Measurements from ENCODE around the gene RNF213. TPM values are rescaled to one million over a fixed set of nuclear protein-coding genes. Genes with fewer than 3 reads are reported as not detected.

The RNF213 gene
- total and polyA plus RNA-seq, 2 of the 8 experiments (the other 6 are each of a cell fraction or from before 2014, with no cell fraction given), result 33.8 to 62.8 TPM

DNA sequence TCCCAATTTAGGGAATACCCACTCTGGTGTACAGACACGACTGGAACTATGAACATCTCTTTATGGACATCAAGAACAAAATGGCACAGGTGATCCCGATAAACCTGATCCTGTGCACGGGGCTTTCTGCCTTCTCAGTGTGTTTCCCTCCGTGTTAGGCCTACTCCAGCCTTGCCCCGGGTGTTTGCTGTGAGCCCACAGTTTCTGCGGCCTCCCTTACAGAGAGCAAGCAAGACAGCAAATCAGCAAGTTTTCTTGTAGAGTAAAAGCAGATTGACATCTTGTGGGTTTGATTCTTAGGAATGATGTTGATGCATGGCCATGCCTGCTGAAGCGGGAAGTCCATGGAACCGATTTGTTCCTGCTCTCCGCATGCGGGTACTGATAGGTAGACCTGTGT is 127.9 kb downstream of the RNF213 start:
- H3K27ac ChIP-seq (ENCODE audit: low read depth, low read length), result no peak overlapping the region
- H3K18ac ChIP-seq (ENCODE audit: extremely low read depth, low read length), result no peak overlapping the region
- FAIRE-seq (no peak), DNase-seq (ENCODE audit: low read depth in 1 of 2, low spot score in 2 of 2) (no peak)
- no peak overlapping the region for H2BK15ac ChIP-seq (ENCODE audit: low read length)
- no peaks in the 10 kb centered on the region; the same call in none of the 2 replicates for H3K79me1 ChIP-seq (ENCODE audit: low read depth, low read length)
- no peak overlapping the region for H3K9ac ChIP-seq (replicated peaks in 1 of 4; ENCODE audit: extremely low read depth in 1 of 4, low read depth in 3 of 4, low read length in 3 of 4)
- no peak overlapping the region for H2BK20ac ChIP-seq (ENCODE audit: low read length)
- H3K56ac ChIP-seq (replicated peaks; ENCODE audit: insufficient read length, low read depth, low read length), result no peak overlapping the region
- peaks cover 2% of the 10 kb centered on the region in 2 experiments for H4K20me1 ChIP-seq (replicated peaks in 1 of 2; ENCODE audit: control insufficient read depth in 1 of 2, insufficient read depth in 2 of 2, low read length in 2 of 2)
- H4K91ac ChIP-seq (replicated peaks; ENCODE audit: insufficient read length, low read length), result no peak overlapping the region
- no peak overlapping the region for H3K4ac ChIP-seq (replicated peaks; ENCODE audit: insufficient read length, low read depth, low read length)
- no peaks in the 10 kb centered on the region for H3K4me1 ChIP-seq (replicated peaks in 1 of 4; ENCODE audit: control insufficient read depth in 3 of 4, insufficient read depth in 4 of 4, low read length in 3 of 4)
- H3K23me2 ChIP-seq (ENCODE audit: low read depth, low read length), result no peaks in the 10 kb centered on the region
- H3K36me3 ChIP-seq (ENCODE audit: control insufficient read depth in 2 of 4, insufficient read depth in 4 of 4, low read length in 3 of 4), result peaks cover 18 to 48% (median 27%) of the 10 kb centered on the region in 4 experiments; a peak in 7 of 8 replicates
- no peak overlapping the region for H3K4me2 ChIP-seq (ENCODE audit: insufficient read depth in 1 of 2, low read depth in 2 of 2, low read length in 2 of 2)
- H2AFZ ChIP-seq (ENCODE audit: low read length), result no peak overlapping the region
- no peak overlapping the region for H2BK5ac ChIP-seq (ENCODE audit: low read depth, low read length)
- H3K14ac ChIP-seq (ENCODE audit: insufficient read length), result no peak overlapping the region
- TF ChIP-seq SP4 (IDR thresholded peaks at IDR 0.05; ENCODE audit: low read length) (no peak), CHD2 (IDR thresholded peaks at IDR 0.05; ENCODE audit: low read length) (no peak)
- POLR2A ChIA-PET (ENCODE audit: partially characterized antibody), result no interaction called here
- no peak overlapping the region for H3K23ac ChIP-seq (ENCODE audit: insufficient read length)
- WGBS, 2 experiments (ENCODE audit: extremely low coverage in 1 of 2, insufficient coverage in 1 of 2, insufficient read length in 1 of 2, insufficient replicate concordance in 2 of 2, low coverage in 1 of 2, low lambda C conversion rate in 2 of 2, missing lambda C conversion rate in 1 of 2), result 95% methylated on average over 10 of the region's 10 CpGs; no CpG with 5 or more reads in 1 of the 2 experiments
- no peaks in the 10 kb centered on the region for H3K9me3 ChIP-seq (ENCODE audit: insufficient read depth in 2 of 2, low read depth in 1 of 2, low read length in 1 of 2)
- H2BK120ac ChIP-seq (replicated peaks; ENCODE audit: low read depth, low read length), result no peak overlapping the region
- H4K8ac ChIP-seq (ENCODE audit: extremely low read depth, insufficient read depth, low read length), result no peak overlapping the region
- H2BK12ac ChIP-seq (ENCODE audit: low read depth, low read length), result no peak overlapping the region
- H3K27me3 ChIP-seq (replicated peaks in 1 of 4; ENCODE audit: control insufficient read depth in 3 of 4, extremely low read depth in 1 of 4, insufficient read depth in 3 of 4, low read length in 3 of 4), result no peaks in the 10 kb centered on the region
- H3K79me2 ChIP-seq (ENCODE audit: control insufficient read depth in 1 of 2, insufficient read depth in 2 of 2, low read length in 2 of 2), result no peaks in the 10 kb centered on the region
- CTCF ChIA-PET (ENCODE audit: partially characterized antibody), result no interaction called here
- H2AK5ac ChIP-seq (ENCODE audit: low read depth, low read length), result no peak overlapping the region
- no peak overlapping the region for H3K4me3 ChIP-seq (ENCODE audit: extremely low read depth in 1 of 4, insufficient read depth in 2 of 4, low read depth in 3 of 4, low read length in 4 of 4)
- H4K5ac ChIP-seq (ENCODE audit: insufficient read length, low read depth, low read length), result no peak overlapping the region

All from H1 (cell line).